T47D (cell line): ENCODE measurements around the gene PPCDC.

Experiments
- DNase-seq, 2 experiments: peaks; one replicate each; pipeline versions ENCODE4 v3.0.0 to v3.0.0-alpha.2; 2011 to 2012; ENCODE audit warnings: low read depth in 1 of 2, low spot score in 1 of 2
- JUND ChIP-seq: IDR thresholded peaks from 2 replicates; pipeline ENCODE4 v1.6.1; 2012; ENCODE audit warnings: low read depth
- in situ Hi-C: cut with HindIII; loops from 2 replicates; pipeline ENCODE4 v1.10.0; 2016; ENCODE audit warnings: low sequenced_read_pairs, low pct_unique_long_range_greater_than_20kb

PPCDC gene

GRCh38 chr15:75023872-75024636 is 664 bp downstream of the PPCDC start:
- peak; percentile 34 to 41 for DNase-seq

GRCh38 chr15:75025107-75025506 is 1.7 kb downstream of the PPCDC start:
- no peak for TF ChIP-seq JUND
- no peak for DNase-seq
- in situ Hi-C loops: no loop called here

More at GRCh38 chr15:75023872-75024636, 664 bp downstream of the PPCDC start:
- in situ Hi-C loops: no loop called here
- TF ChIP-seq JUND: no peak

- peak in 1 of 2 experiments; percentile 36 for DNase-seq
- in situ Hi-C loops: no loop called here
- no peak for TF ChIP-seq JUND
These were observed 2.3 kb downstream of the PPCDC start for GRCh38 chr15:75025548-75026260.

DNA sequence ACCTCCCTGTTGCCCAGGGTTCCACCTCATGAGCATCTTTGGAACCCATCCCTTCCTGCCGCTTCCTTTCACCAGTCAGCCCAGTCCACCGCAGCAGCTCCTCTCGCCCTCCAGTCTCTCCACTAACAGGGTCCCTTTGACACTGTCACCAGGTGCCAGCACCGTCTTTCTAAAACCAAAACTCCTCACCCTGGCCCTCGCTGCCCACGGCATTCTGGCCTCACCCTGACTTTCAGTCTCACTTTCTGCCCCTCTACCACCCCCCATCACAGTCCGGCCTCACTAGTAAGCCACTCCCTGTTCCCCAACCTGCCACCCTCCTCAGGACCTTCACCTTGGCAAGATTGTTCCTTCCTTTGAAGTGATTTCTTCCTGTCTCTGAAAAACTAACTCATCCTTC is 4.2 kb downstream of the PPCDC start:
- no peak for DNase-seq
- TF ChIP-seq JUND: no peak
- in situ Hi-C loops: no loop called here

GRCh38 chr15:75028991-75029377 is 5.6 kb downstream of the PPCDC start:
- no peak for TF ChIP-seq JUND
- no peak for DNase-seq
- in situ Hi-C loops: no loop called here

DNA sequence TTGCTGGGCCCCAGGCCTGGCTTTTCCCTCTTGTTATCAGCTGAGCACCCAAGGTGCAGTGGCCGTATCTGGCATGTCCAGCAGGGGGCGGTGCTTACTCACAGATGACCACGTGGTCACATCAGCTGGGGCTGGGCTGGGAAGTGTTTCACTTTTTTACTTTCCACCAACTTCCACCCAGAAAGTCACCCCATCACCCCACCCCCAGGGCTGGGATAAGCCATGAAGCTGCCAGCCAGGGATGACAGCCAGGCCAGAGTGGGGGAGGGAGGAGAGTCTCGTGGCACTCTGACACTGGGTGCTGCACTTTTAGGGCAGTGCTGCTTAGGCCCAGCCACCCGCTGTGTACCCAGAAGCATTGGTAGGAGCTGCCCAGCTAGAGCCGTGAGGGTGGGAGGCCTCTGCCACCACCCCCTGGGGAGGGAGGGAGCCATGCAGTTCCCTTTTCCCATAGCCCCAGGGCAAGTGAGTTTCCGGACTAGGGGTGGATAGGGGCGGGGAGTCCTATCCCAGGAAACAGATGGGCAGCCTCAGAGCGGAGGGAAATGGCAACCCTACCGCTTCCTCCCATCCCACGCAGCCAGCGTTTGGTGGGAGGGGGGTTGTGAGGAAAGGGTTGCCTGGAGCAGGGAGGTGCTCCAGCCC is 6.1 kb downstream of the PPCDC start:
- peak; percentile 57 to 82 for DNase-seq
- in situ Hi-C loops: no loop called here
- no peak for TF ChIP-seq JUND

- in situ Hi-C loops: no loop called here
- DNase-seq: no peak
- no peak for TF ChIP-seq JUND
These were observed 6.6 kb downstream of the PPCDC start for GRCh38 chr15:75030023-75030413.

GRCh38 chr15:75030424-75030823 is 7.0 kb downstream of the PPCDC start:
- no peak for DNase-seq
- no peak for TF ChIP-seq JUND
- in situ Hi-C loops: no loop called here

DNA sequence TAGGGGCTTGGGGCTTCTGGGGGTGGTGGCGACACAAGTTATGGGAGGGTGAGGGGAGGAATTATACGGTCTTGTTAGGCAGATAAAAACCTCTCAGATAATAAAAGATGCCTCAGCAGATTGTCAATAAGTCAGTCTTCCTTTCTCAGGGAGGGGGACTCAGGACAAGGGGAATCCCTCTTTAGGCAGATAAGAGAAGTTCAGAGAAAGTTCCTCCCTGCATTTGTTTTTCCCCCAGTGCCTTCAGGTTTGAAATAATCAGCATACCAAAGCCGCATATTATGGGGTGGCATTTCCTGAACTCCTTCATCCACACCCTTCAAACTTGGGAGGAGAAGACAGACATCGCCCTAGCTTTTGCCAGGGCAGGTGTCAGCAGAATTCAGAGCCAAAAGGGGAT is 8.5 kb downstream of the PPCDC start:
- TF ChIP-seq JUND: no peak
- in situ Hi-C loops: no loop called here
- DNase-seq: no peak

DNA sequence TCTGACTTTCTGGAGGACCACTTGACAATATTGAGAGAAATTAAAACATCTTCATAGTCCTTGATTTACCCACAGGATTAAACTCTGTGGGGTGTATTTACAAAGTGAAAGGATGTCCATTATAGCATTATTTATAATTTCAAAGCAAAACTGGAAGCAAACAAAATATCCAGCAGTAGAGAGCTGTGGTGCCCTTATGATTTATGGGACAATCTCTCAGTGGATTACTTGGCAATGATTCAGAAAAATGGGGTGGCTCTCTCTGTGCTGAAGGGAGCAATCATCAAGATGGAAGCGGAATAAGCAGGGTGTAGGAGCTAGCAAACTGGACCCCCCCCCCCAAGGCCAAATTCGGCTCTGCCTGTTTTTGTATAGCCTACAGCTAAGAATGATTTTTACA is 9.0 kb downstream of the PPCDC start:
- no peak for TF ChIP-seq JUND
- in situ Hi-C loops: no loop called here
- DNase-seq: no peak

DNA sequence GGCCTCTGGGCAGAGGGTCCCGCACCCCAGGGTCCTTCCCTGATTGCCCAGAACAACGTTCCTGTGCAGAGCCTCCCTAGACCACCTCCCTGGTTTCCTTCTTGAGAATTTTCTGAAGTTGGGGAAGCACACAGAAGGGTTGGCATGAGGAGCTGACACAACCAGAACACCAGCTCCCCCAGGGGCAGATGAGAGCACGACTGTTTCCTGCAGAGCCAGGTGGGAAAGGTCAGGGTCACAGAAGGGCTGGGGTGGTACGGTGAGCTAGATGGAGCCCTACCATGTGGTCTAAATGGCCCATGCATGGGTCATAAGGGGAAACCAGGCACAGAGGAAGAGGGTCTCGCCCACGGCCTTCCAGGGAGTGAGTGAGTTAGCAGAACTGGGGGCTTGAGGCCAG is 10.4 kb downstream of the PPCDC start:
- in situ Hi-C loops: no loop called here
- DNase-seq: no peak
- no peak for TF ChIP-seq JUND

DNA sequence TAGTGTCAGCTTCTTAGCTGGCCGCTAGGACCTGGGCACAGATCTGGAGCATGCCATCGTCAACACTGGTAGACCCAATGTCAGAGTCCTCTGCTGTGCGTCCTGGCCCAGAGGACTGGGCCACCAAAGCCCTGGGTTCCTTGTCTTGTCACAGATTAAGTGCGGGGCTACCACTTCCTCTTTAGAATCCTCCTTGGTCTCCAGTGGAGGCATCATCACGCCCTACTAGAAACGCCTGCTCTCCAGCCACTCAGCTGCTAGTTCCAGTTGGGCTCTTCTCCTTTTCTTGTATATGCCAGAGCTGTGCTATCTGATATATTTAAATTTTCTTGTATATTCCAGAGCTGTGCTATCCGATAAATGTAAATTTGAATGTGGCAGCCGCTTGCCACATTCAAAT is 11.2 kb downstream of the PPCDC start:
- DNase-seq: no peak
- TF ChIP-seq JUND: no peak
- in situ Hi-C loops: no loop called here

DNA sequence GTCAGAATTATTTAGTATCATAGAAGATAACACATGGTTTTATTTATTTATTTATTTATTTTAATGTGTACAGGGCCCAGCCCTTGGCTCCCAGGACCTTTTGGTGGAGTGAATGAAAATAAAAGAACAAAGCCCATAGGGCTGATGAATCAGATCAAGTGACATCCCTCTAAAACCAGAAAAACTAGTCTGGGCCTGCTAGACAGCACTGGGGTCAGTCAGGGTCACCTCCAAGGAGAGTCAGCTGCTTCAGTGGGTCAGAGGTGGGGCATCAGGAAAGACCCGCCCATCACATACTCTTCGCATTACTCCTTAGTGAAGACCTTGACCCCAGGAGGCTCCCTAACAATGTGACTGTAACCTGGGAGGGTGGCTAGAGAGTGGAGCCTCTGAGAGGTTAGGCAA is 12.8 kb downstream of the PPCDC start:
- no peak for TF ChIP-seq JUND
- peak in 1 of 2 experiments; percentile 70 for DNase-seq
- in situ Hi-C loops: no loop called here
